GM10847 (cell line): ENCODE results near the gene SRD5A1.

Experiments used
- POLR2A ChIP-seq: IDR thresholded peaks from 2 replicates; pipeline ENCODE4 v1.6.1; 2011; ENCODE audit not compliant: insufficient read length; ENCODE audit errors: extremely low read depth

The SRD5A1 gene

DNA sequence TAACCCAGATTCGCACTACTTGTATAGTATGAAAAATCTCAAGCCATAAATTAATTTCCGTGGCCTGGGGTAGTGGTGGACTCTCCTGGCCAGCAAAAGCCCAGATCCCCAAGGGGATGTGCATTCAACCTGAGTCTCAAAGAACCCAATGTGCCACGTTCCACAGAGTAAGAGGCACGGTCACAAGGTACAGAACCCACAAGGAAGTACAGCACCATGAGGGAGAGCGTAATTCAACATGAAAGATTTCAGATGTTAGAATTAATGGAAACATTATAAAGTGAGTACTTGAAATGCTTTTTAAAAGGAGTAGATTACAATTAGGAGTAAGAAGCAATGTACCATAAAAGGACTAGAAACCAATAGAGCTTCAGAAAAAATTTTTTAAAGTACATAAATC lies 23.4 kb downstream of the SRD5A1 start:
- no peak for TF ChIP-seq POLR2A

DNA sequence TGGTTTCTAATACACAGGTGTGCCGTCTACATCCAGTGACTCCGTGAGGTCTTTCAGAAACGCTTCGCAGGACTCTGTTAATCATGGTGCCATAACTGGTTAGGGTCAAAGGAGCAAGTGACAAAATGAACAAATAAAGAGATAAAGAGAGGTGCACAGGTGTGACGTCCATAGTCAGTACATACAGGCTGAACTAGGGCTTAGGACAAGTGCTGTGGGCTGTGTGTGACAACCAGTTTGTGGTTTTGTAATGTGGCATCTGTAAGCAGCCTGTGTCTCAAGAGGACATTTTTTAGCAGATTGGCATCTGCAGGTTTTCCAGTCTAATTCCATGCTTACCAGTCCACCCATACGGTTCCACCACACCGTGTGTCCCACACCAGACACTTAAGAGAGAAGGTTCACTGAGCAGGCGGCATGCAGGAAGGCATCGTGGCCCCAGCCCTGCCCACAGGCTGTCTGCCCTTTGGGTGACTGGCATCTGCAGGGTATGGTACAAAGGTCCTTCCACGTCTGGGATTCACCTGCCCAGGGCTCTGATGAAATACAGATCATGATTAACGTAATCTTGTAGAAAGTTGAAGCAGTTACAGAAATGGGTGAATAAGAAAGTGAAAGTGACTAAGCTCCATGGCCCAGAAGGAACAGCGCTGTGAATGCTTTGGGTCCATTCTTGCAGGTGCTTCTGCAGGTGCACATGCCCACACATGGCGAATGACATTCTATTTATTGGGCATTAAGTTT lies 26.9 kb downstream of the SRD5A1 start:
- TF ChIP-seq POLR2A: no peak

DNA sequence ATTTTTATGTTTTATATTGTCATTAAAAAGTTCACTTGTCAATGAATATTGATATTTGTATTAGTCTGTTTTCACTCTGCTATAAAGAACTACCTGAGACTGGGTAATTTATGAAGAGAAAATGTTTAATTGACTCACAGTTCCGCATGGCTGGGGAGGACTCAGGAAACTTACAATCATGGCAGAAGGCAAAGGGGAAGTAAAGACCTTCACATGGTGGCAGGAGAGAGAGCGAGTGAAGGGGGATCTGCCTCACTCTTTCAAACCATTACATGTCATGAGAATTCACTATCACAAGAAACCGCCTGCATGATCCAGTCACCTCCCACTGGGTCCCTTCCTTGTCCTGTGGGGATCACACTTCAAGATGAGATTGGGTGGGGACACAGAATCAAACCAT lies 27.4 kb downstream of the SRD5A1 start:
- TF ChIP-seq POLR2A: no peak

DNA sequence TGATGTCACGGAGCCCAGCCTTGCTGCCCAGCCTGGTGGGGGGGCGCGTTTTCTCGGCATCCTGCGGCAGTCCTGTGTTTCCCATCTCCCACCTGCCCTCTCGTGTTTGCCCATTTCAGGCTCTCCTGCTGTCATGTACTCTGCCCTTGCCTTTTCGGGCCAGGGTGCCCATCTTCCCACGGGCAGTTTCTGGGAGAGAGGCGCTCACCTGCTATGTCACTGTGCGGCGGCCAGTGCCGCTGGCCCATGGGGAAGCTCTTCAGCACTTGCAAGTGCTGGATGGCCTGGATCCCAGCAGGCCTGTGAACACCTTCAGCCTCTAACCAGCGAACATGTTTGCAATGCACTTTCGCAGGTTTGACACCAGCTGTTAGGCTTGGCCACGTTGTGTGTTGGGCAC lies 33.5 kb downstream of the SRD5A1 start:
- TF ChIP-seq POLR2A: no peak

DNA sequence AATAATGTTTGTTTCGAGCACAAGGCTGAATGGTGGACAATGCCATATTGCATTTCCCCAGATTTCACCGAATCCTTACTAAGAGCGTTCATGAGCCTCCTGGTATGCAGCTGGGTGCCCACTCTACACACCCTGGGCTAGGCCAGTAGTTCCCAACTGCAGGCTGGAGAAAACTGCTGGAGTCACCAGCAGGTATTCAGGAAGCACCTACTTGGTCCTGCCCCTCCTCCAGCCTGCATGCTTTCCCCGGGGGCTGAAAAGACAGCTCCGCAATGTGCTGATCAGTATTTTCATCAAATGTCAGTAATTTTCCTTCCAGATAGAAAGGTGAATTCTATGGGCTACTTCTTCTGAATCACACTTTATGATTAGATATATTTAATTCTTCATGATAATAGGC lies 34.4 kb downstream of the SRD5A1 start:
- no peak for TF ChIP-seq POLR2A

DNA sequence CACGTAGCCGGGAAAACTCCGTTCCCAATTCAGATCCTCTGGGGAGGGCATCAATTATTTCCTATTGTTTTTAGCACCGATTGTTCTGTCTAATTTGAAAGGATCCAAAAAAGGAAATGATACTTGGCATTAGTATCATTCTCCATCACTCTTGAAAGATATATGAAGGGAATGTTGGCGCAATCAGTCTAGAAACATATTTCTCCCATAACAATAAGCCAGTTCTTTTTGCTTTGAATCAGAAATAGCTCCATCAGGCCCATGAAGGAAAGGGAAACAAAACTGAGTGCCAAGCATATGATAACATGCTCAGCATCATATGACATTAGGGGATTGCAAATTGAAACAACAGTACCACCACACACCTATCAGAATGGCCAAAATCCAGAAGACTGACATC lies 39.8 kb downstream of the SRD5A1 start:
- no peak for TF ChIP-seq POLR2A

DNA sequence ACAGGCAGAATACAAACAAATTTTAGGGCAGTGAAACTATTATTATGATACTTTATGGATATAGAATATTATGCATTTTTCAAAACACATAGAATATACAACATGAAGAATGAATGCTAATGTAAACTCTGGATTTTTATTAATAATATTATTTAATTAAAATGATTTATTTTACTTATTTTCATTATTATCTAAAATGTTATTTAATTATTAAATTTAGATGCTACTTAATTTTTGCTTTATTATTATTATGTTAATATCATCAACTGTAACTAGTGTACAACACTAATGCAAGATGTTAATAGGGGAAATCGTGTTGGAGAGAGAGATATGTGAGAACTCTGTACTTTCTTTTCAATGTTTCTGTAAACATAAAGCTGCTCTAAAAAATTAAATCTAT lies 40.7 kb downstream of the SRD5A1 start:
- no peak for TF ChIP-seq POLR2A

DNA sequence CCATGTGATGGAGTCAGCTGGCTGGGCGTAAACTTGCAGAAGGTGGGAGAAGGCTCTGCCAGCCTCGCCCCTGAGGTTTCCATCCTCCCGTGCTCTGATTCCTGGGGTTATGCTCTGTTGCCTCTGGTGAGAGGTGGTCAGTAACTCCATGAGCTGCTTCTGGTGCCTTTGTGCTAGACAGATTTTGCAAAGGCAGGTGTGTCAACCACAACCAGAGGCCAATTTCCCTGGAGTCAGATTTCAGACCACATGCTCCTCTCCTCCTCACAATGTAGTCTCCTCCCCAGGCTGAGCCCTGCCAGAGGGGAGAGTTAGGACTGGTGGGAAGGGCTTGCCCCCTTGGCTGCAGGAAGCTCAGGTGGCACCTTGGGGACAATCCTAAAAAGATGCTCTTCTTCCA lies 41.2 kb downstream of the SRD5A1 start:
- TF ChIP-seq POLR2A: no peak

DNA sequence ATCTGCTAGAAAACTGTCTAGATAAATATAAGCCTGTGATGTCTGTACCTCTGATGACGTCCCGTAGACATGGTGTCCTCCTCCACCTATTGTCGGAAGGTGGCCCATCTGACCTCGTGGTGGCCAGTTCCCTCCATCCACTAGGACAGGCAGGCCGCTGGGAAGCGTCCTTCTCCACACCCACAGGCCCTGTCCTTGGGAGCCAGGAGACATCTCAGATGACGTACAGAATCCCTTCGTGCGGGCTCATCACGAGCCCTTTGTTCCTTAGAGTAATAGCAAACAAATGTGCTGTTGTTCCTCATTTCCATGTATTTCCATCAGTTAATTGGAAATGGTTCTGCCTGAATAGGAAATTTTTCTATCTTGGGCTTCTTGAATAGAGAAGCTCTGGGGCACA lies 41.6 kb downstream of the SRD5A1 start:
- TF ChIP-seq POLR2A: no peak

DNA sequence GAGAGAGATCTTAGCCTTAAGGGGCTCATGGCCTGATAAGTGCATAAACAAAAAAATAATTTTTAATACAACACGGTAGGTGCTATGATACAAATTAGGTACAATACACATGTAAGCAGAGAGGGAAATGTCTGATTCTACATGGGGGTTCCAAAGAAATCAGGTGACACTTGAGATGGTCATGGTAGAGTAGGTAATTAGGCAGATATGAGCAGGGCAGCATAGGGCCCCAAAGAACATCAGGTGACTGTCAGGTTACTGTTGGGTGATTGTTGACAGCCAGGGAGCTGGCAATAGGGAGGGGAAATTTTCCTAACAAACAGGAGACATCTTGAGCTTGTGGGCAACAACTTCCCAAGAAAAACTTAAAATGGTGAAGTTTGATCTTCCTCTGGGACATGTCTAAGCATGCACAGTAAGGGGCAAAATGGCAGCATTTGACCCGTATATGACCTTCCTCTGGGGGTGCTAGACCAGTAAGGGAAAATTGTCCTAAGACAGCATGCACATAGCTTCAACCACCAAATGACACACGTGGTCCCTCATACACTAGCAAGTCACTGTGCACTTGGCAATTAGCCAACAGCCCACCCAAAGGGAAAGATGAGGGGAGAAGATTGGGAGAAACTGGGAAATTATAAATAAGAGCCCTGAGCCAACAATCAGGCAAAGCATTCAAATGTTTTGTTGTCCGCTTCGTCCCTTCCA lies 42.7 kb downstream of the SRD5A1 start:
- TF ChIP-seq POLR2A: no peak

DNA sequence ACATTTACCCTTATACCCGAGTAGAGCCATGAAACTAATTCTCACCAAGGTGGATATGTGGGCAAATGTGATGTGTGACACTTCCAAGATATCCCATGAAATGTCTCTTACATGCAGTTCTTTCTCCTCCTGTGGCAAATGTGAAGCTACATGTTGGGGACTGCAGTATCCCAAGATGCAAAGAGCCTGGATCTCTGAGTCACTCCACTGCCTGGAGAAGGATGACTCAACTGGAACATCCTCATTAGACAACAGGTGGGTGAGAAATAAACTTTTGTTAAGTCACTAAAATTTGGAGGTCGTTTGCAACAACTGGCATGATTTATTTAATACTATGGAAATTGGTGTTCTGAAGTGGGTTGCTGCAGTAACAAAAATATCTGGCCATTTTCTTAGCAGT lies 43.5 kb downstream of the SRD5A1 start:
- TF ChIP-seq POLR2A: no peak

DNA sequence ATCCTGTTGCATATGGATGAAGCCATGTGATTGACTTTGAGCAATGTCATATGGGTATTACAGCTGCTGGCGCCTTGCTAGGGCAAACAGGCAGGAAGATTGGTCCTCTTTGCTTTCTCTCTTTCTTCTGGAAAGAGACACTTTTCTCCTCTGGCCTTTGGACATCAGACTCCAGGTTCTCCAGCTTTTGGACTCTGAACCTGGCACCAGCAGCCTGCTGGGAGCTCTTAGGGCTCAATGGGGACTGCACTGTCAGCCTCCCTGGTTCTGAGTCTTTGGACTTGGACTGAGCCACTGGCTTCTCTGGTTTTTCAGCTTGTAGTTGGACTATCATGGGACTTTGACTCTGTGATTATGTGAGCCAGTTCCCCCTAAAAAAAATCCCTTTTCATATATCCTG lies 45.1 kb downstream of the SRD5A1 start:
- TF ChIP-seq POLR2A: no peak

DNA sequence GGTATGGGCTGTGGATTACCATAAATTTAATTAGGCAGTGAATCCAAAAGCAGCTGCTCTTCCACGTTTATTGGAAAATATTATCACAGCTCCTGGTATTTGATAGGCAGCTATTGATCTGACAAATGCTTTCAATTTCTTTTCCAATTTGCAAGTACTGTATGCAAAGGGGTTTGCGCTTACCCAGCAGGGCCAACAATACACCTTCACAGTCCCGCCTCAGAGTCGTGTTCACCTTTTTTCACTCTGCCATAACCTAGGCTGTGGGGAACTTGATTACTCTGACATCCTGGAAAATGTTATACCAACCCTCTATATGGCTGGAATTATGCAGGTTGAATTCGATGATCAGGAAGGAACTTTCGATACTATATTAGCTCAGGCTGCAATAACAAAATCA lies 47.7 kb downstream of the SRD5A1 start:
- no peak for TF ChIP-seq POLR2A

DNA sequence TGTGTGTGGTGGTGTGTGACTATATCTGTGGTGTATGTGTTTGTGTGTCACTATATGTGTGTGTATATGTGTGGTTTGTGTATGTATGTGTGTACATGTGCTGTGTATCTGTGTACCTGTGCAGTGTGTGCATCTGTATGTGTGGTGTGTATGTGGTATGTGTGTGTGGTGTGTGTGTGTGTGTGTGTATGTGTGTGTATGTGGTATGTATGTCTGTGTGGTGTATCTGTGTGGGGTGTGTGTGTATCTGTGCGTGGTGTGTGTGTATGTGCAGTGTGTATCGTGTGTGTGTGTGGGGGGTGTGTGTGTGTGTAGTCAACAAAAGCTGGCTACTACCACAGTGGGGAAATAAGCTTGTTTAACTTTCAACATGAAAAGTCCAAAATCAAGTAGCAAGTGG lies 48.4 kb downstream of the SRD5A1 start:
- no peak for TF ChIP-seq POLR2A

DNA sequence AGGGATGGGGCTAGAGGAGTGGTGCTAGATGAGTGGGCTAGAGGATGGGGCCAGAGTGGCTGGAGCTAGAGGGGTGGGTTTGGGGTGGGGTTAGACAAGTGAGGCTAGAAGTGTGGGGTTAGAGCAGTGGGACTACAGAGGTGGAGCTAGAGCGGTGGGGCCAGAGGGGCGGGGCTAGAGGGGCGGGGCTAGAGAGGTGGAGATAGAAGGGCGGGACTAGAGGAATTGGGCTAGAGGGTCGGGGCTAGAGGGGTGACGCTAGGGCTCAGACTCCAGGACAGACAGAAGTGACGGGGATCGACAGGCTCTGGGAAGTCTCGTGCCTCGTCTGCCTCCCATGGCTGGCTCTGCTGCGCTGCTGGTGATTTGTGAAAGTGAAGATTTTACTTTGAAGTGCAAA lies 49.0 kb downstream of the SRD5A1 start:
- TF ChIP-seq POLR2A: no peak

DNA sequence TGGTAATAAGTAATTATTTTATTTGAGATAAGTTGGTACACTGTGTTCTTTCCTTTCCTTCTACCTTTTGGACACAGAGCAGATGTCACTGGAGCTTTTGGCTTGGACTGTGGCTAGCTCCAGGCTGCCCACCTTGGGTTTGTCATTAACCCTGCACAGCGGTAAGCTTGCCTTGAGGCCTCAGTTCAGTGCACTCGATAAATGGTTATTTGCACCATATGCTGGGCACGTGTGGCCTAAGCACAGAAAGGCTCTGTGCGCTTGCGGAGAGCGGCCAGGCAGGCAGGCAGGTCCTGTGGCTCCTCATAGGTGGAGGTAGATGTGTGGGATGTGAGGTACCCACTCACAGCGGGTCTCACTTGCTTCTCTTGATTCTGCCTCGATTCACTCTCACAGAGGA lies 50.0 kb downstream of the SRD5A1 start:
- no peak for TF ChIP-seq POLR2A

DNA sequence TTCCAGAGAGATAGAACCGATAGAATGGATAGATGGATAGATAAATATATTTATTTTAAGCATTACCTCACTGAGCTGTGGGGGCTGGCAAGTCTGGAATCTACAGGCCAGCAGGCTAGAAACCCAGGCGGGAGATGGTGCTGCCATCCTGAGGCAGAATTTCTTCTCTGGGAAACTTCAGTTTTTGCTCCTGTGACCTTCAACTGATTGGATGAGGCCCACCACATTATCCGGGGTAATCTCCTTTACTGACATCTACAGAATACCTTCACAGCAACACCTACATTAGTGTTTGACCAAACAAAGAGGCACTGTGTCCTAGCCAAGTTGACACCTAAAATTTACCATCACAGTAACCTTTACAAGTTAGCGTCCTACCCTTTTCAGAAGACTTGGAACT lies 50.8 kb downstream of the SRD5A1 start:
- no peak for TF ChIP-seq POLR2A
